GM19468 (cell line): ENCODE measurements around the gene ADD3.

Experiments used
- ATAC-seq: cut with Tn5 transposase; IDR thresholded peaks from one replicate; pipeline ENCODE4 v1.9.1; 2021; ENCODE audit warnings: mild to moderate bottlenecking, moderate library complexity, moderate number of reproducible peaks; ENCODE audit not compliant: unreplicated experiment; ENCODE audit errors: extremely low read depth

The ADD3 gene

GRCh38 chr10:110007701-110008517, at the start of gene ADD3:
Gene ADD3 (plus strand): TSS chr10:110007984. CDS start chr10:110100654, 92,670 bp downstream.
- peak; percentile 33 for ATAC-seq

- no peak for ATAC-seq
These were observed 49.7 kb upstream of the ADD3 start for GRCh38 chr10:109958059-109958458.

- no peak for ATAC-seq
These were observed 48.3 kb upstream of the ADD3 start for GRCh38 chr10:109959259-109960145.

GRCh38 chr10:109960682-109961081, 47.1 kb upstream of the ADD3 start:
- ATAC-seq: no peak

GRCh38 chr10:109961174-109962001, 46.4 kb upstream of the ADD3 start:
- ATAC-seq: no peak

GRCh38 chr10:109962247-109962646, 45.5 kb upstream of the ADD3 start:
- ATAC-seq: no peak

GRCh38 chr10:109963439-109963838, 44.3 kb upstream of the ADD3 start:
- ATAC-seq: no peak

GRCh38 chr10:109964318-109964717, 43.5 kb upstream of the ADD3 start:
- ATAC-seq: no peak

GRCh38 chr10:109966961-109967738, 40.6 kb upstream of the ADD3 start:
- ATAC-seq: no peak

- no peak for ATAC-seq
These were observed 40.1 kb upstream of the ADD3 start for GRCh38 chr10:109967739-109968088.

GRCh38 chr10:109968953-109969759, 38.6 kb upstream of the ADD3 start:
- no peak for ATAC-seq

GRCh38 chr10:109969760-109970346, 37.9 kb upstream of the ADD3 start:
- ATAC-seq: no peak

GRCh38 chr10:109971634-109972033, 36.1 kb upstream of the ADD3 start:
- no peak for ATAC-seq

GRCh38 chr10:109972372-109973001, 35.3 kb upstream of the ADD3 start:
- no peak for ATAC-seq

- no peak for ATAC-seq
These were observed 34.4 kb upstream of the ADD3 start for GRCh38 chr10:109973326-109973829.

- no peak for ATAC-seq
These were observed 33.1 kb upstream of the ADD3 start for GRCh38 chr10:109974504-109975191.
